Measurements from ENCODE around the gene TNS3.

TNS3 gene

GRCh38 chr7:47573758-47574481, 8.0 kb downstream of the TNS3 start:
- peak overlapping the region; percentile 8 for H3K4me3 ChIP-seq (ENCODE audit: low read depth, low read length)
- TF ChIP-seq CTCF (IDR thresholded peaks at IDR 0.05; ENCODE audit: low read depth, low read length): no peak

- TF ChIP-seq CTCF (IDR thresholded peaks at IDR 0.05; ENCODE audit: low read depth, low read length): no peak
- H3K4me3 ChIP-seq (ENCODE audit: low read depth, low read length): no peak overlapping the region; the same call in 1 of the 2 replicates
These were observed 8.8 kb downstream of the TNS3 start for GRCh38 chr7:47572939-47573757.

GRCh38 chr7:47572094-47572445, 9.8 kb downstream of the TNS3 start:
- H3K4me3 ChIP-seq (ENCODE audit: low read depth, low read length): peak overlapping the region; percentile 8; the same call in 1 of the 2 replicates
- TF ChIP-seq CTCF (IDR thresholded peaks at IDR 0.05; ENCODE audit: low read depth, low read length): no peak

GRCh38 chr7:47571331-47572093, 10.4 kb downstream of the TNS3 start:
- H3K4me3 ChIP-seq (ENCODE audit: low read depth, low read length): peak overlapping the region; percentile 8; the same call in 1 of the 2 replicates

GRCh38 chr7:47570649-47571050, 11.3 kb downstream of the TNS3 start:
- TF ChIP-seq CTCF (IDR thresholded peaks at IDR 0.05; ENCODE audit: low read depth, low read length): no peak
- H3K4me3 ChIP-seq (ENCODE audit: low read depth, low read length): no peak overlapping the region

More at GRCh38 chr7:47571331-47572093, 10.4 kb downstream of the TNS3 start:
- TF ChIP-seq CTCF (IDR thresholded peaks at IDR 0.05; ENCODE audit: low read depth, low read length): no peak

- no peak for TF ChIP-seq CTCF (IDR thresholded peaks at IDR 0.05; ENCODE audit: low read depth, low read length)
- no peak overlapping the region for H3K4me3 ChIP-seq (ENCODE audit: low read depth, low read length)
These were observed 13.4 kb downstream of the TNS3 start for GRCh38 chr7:47568547-47568946.

All from WI38 (cell line).